ENCODE data around the gene JPT2.

GRCh38 chr16:1713331-1713730 lies 35.3 kb downstream of the JPT2 start:
- TF ChIP-seq CTCF (conservative IDR thresholded peaks at IDR 0.05 in 1 of 2, IDR thresholded peaks at IDR 0.05 in 1 of 2; ENCODE audit: low read depth in 1 of 2, low read length in 2 of 2) = no peak
- TF ChIP-seq EZH2 (IDR thresholded peaks at IDR 0.05; ENCODE audit: low read length, missing control alignments) = no peak
